ENCODE results near the gene SORBS1.

Gene SORBS1

GRCh38 chr10:95314192-95314918, 246.8 kb downstream of the SORBS1 start:
- no peak overlapping the region for H3K4me3 ChIP-seq (ENCODE audit: low read length)
- no peak for TF ChIP-seq ZNF274 (IDR thresholded peaks at IDR 0.05; ENCODE audit: low read depth, low read length)

GRCh38 chr10:95312986-95313495, 248.1 kb downstream of the SORBS1 start:
- TF ChIP-seq ZNF274 (IDR thresholded peaks at IDR 0.05; ENCODE audit: low read depth, low read length), result no peak
- no peak overlapping the region for H3K4me3 ChIP-seq (ENCODE audit: low read length)

GRCh38 chr10:95312257-95312656, 248.9 kb downstream of the SORBS1 start:
- H3K4me3 ChIP-seq (ENCODE audit: low read length), result no peak overlapping the region
- TF ChIP-seq ZNF274 (IDR thresholded peaks at IDR 0.05; ENCODE audit: low read depth, low read length), result no peak

GRCh38 chr10:95309958-95310357, 251.2 kb downstream of the SORBS1 start:
- TF ChIP-seq ZNF274 (IDR thresholded peaks at IDR 0.05; ENCODE audit: low read depth, low read length), result no peak
- no peak overlapping the region for H3K4me3 ChIP-seq (ENCODE audit: low read length)

- no peak for TF ChIP-seq ZNF274 (IDR thresholded peaks at IDR 0.05; ENCODE audit: low read depth, low read length)
- no peak overlapping the region for H3K4me3 ChIP-seq (ENCODE audit: low read length)
These were observed 252.5 kb downstream of the SORBS1 start for GRCh38 chr10:95308389-95309302.

GRCh38 chr10:95306851-95307250, 254.3 kb downstream of the SORBS1 start:
- H3K4me3 ChIP-seq (ENCODE audit: low read length), result no peak overlapping the region
- TF ChIP-seq ZNF274 (IDR thresholded peaks at IDR 0.05; ENCODE audit: low read depth, low read length), result no peak

GRCh38 chr10:95306318-95306650, 254.9 kb downstream of the SORBS1 start:
- TF ChIP-seq ZNF274 (IDR thresholded peaks at IDR 0.05; ENCODE audit: low read depth, low read length), result no peak
- H3K4me3 ChIP-seq (ENCODE audit: low read length), result no peak overlapping the region

- H3K4me3 ChIP-seq (ENCODE audit: low read length), result no peak overlapping the region
- TF ChIP-seq ZNF274 (IDR thresholded peaks at IDR 0.05; ENCODE audit: low read depth, low read length), result no peak
These were observed 255.4 kb downstream of the SORBS1 start for GRCh38 chr10:95305606-95306317.

GRCh38 chr10:95304976-95305375, 256.2 kb downstream of the SORBS1 start:
- H3K4me3 ChIP-seq (ENCODE audit: low read length), result no peak overlapping the region
- no peak for TF ChIP-seq ZNF274 (IDR thresholded peaks at IDR 0.05; ENCODE audit: low read depth, low read length)

- H3K4me3 ChIP-seq (ENCODE audit: low read length), result no peak overlapping the region
- TF ChIP-seq ZNF274 (IDR thresholded peaks at IDR 0.05; ENCODE audit: low read depth, low read length), result no peak
These were observed 256.7 kb downstream of the SORBS1 start for GRCh38 chr10:95304463-95304862.

GRCh38 chr10:95303950-95304349, 257.2 kb downstream of the SORBS1 start:
- no peak overlapping the region for H3K4me3 ChIP-seq (ENCODE audit: low read length)

GRCh38 chr10:95303535-95303934, 257.6 kb downstream of the SORBS1 start:
- TF ChIP-seq ZNF274 (IDR thresholded peaks at IDR 0.05; ENCODE audit: low read depth, low read length), result no peak
- H3K4me3 ChIP-seq (ENCODE audit: low read length), result no peak overlapping the region

More at GRCh38 chr10:95303950-95304349, 257.2 kb downstream of the SORBS1 start:
- no peak for TF ChIP-seq ZNF274 (IDR thresholded peaks at IDR 0.05; ENCODE audit: low read depth, low read length)

GRCh38 chr10:95300022-95300539, 261.1 kb downstream of the SORBS1 start:
- no peak for TF ChIP-seq ZNF274 (IDR thresholded peaks at IDR 0.05; ENCODE audit: low read depth, low read length)
- H3K4me3 ChIP-seq (ENCODE audit: low read length), result no peak overlapping the region

- TF ChIP-seq ZNF274 (IDR thresholded peaks at IDR 0.05; ENCODE audit: low read depth, low read length), result no peak
- H3K4me3 ChIP-seq (ENCODE audit: low read length), result no peak overlapping the region; the same call in 1 of the 2 replicates
These were observed 263.8 kb downstream of the SORBS1 start for GRCh38 chr10:95297402-95297801.

Measured in GM08714 (cell line).